ENCODE measurements around the gene PSG7.
A peak's percentile ranks its signal among the peaks of the same experiment; 100 is the strongest.
"Not testable (repeated sequence)": the region's sequence is repeated elsewhere in the genome, so short reads cannot be mapped to it uniquely, and the experiment has no call there.

Gene PSG7

GRCh38 chr19:42937107-42937506 lies at the start of gene PSG7:
Gene PSG7, minus strand, starts transcription at chr19:42937207. Its CDS starts 131 bp downstream, at chr19:42937076.
- H3K4me3 ChIP-seq (ENCODE audit: severe bottlenecking); H3K36me3 ChIP-seq (ENCODE audit: low read depth); H3K9me3 ChIP-seq (ENCODE audit: severe bottlenecking); H3K27me3 ChIP-seq (ENCODE audit: insufficient read depth, poor library complexity, severe bottlenecking); H3K27ac ChIP-seq (ENCODE audit: poor library complexity, severe bottlenecking); DNase-seq (ENCODE audit: low spot score); ATAC-seq (ENCODE audit: low read depth): not testable (repeated sequence)
- peaks cover 17% of the 10 kb centered on the region for H3K4me1 ChIP-seq (ENCODE audit: insufficient read depth, poor library complexity, severe bottlenecking)

- DNase-seq (ENCODE audit: low spot score): no peak
- ATAC-seq (ENCODE audit: low read depth): no peak
Measured at GRCh38 chr19:42985588-42985987, 48.6 kb upstream of the PSG7 start.

GRCh38 chr19:42982111-42982510 lies 45.1 kb upstream of the PSG7 start:
- not testable (repeated sequence) for H3K9me3 ChIP-seq (ENCODE audit: severe bottlenecking); H3K4me3 ChIP-seq (ENCODE audit: severe bottlenecking); H3K4me1 ChIP-seq (ENCODE audit: insufficient read depth, poor library complexity, severe bottlenecking); H3K27ac ChIP-seq (ENCODE audit: poor library complexity, severe bottlenecking); H3K36me3 ChIP-seq (ENCODE audit: low read depth); DNase-seq (ENCODE audit: low spot score); H3K27me3 ChIP-seq (ENCODE audit: insufficient read depth, poor library complexity, severe bottlenecking); ATAC-seq (ENCODE audit: low read depth)

More at GRCh38 chr19:42985588-42985987, 48.6 kb upstream of the PSG7 start:
- no peak for TF ChIP-seq CTCF (IDR thresholded peaks at IDR 0.05; ENCODE audit: poor library complexity, severe bottlenecking)
- Histone ChIP-seq H3K27ac (ENCODE audit: poor library complexity, severe bottlenecking) (no peak overlapping the region), H3K9me3 (ENCODE audit: severe bottlenecking) (no peaks in the 10 kb centered on the region), H3K4me1 (ENCODE audit: insufficient read depth, poor library complexity, severe bottlenecking) (peaks cover 19% of the 10 kb centered on the region), H3K27me3 (ENCODE audit: insufficient read depth, poor library complexity, severe bottlenecking) (no peaks in the 10 kb centered on the region), H3K36me3 (ENCODE audit: low read depth) (no peaks in the 10 kb centered on the region), H3K4me3 (ENCODE audit: severe bottlenecking) (no peak overlapping the region)

GRCh38 chr19:42971451-42971850 lies 34.4 kb upstream of the PSG7 start:
- H3K4me1 ChIP-seq (ENCODE audit: insufficient read depth, poor library complexity, severe bottlenecking); H3K4me3 ChIP-seq (ENCODE audit: severe bottlenecking); H3K36me3 ChIP-seq (ENCODE audit: low read depth); H3K9me3 ChIP-seq (ENCODE audit: severe bottlenecking); H3K27me3 ChIP-seq (ENCODE audit: insufficient read depth, poor library complexity, severe bottlenecking); DNase-seq (ENCODE audit: low spot score); ATAC-seq (ENCODE audit: low read depth); H3K27ac ChIP-seq (ENCODE audit: poor library complexity, severe bottlenecking): not testable (repeated sequence)

- Histone ChIP-seq H3K4me1 (ENCODE audit: insufficient read depth, poor library complexity, severe bottlenecking) (peaks cover 8% of the 10 kb centered on the region), H3K27me3 (ENCODE audit: insufficient read depth, poor library complexity, severe bottlenecking) (no peaks in the 10 kb centered on the region), H3K36me3 (ENCODE audit: low read depth) (no peaks in the 10 kb centered on the region), H3K27ac (ENCODE audit: poor library complexity, severe bottlenecking) (peak overlapping the region; percentile 34), H3K4me3 (ENCODE audit: severe bottlenecking) (no peak overlapping the region), H3K9me3 (ENCODE audit: severe bottlenecking) (no peaks in the 10 kb centered on the region)
- ATAC-seq (ENCODE audit: low read depth): peak; percentile 91
- DNase-seq (ENCODE audit: low spot score): no peak
- TF ChIP-seq CTCF (IDR thresholded peaks at IDR 0.05; ENCODE audit: poor library complexity, severe bottlenecking): no peak
Measured at GRCh38 chr19:42965176-42965575, 28.2 kb upstream of the PSG7 start.

GRCh38 chr19:42961119-42961518 lies 24.1 kb upstream of the PSG7 start:
- ATAC-seq (ENCODE audit: low read depth): no peak
- Histone ChIP-seq H3K36me3 (ENCODE audit: low read depth) (no peaks in the 10 kb centered on the region), H3K27ac (ENCODE audit: poor library complexity, severe bottlenecking) (no peak overlapping the region), H3K4me1 (ENCODE audit: insufficient read depth, poor library complexity, severe bottlenecking) (peaks cover 9% of the 10 kb centered on the region), H3K27me3 (ENCODE audit: insufficient read depth, poor library complexity, severe bottlenecking) (no peaks in the 10 kb centered on the region), H3K9me3 (ENCODE audit: severe bottlenecking) (no peaks in the 10 kb centered on the region), H3K4me3 (ENCODE audit: severe bottlenecking) (no peak overlapping the region)
- no peak for TF ChIP-seq CTCF (IDR thresholded peaks at IDR 0.05; ENCODE audit: poor library complexity, severe bottlenecking)
- no peak for DNase-seq (ENCODE audit: low spot score)

- H3K4me1 ChIP-seq (ENCODE audit: insufficient read depth, poor library complexity, severe bottlenecking): peaks cover 12% of the 10 kb centered on the region
- not testable (repeated sequence) for H3K36me3 ChIP-seq (ENCODE audit: low read depth); H3K4me3 ChIP-seq (ENCODE audit: severe bottlenecking); H3K27ac ChIP-seq (ENCODE audit: poor library complexity, severe bottlenecking); H3K9me3 ChIP-seq (ENCODE audit: severe bottlenecking); DNase-seq (ENCODE audit: low spot score); H3K27me3 ChIP-seq (ENCODE audit: insufficient read depth, poor library complexity, severe bottlenecking); ATAC-seq (ENCODE audit: low read depth)
Measured at GRCh38 chr19:42952126-42952525, 15.1 kb upstream of the PSG7 start.

- peaks cover 12% of the 10 kb centered on the region for H3K4me1 ChIP-seq (ENCODE audit: insufficient read depth, poor library complexity, severe bottlenecking)
- H3K9me3 ChIP-seq (ENCODE audit: severe bottlenecking); H3K36me3 ChIP-seq (ENCODE audit: low read depth); ATAC-seq (ENCODE audit: low read depth); H3K27ac ChIP-seq (ENCODE audit: poor library complexity, severe bottlenecking); DNase-seq (ENCODE audit: low spot score); H3K4me3 ChIP-seq (ENCODE audit: severe bottlenecking); H3K27me3 ChIP-seq (ENCODE audit: insufficient read depth, poor library complexity, severe bottlenecking): not testable (repeated sequence)
Measured at GRCh38 chr19:42951476-42951875, 14.5 kb upstream of the PSG7 start.

Measured in RWPE2 (cell line).